Stimulated activated CD4-positive, alpha-beta T cell treated with anti-CD3 and anti-CD28 coated beads, Interleukin-15, amount 100 ng/mL, for 24 hours (primary cell): ENCODE measurements around the gene TMEM63C.
"Not testable (repeated sequence)": the region's sequence is repeated elsewhere in the genome, so short reads cannot be mapped to it uniquely, and the experiment has no call there.

Experiments used
- DNase-seq: peaks from one replicate; pipeline ENCODE4 v3.0.0-alpha.2; 2020

Gene TMEM63C

GRCh38 chr14:77155083-77155482, 26.5 kb upstream of the TMEM63C start:
- DNase-seq = no peak

DNA sequence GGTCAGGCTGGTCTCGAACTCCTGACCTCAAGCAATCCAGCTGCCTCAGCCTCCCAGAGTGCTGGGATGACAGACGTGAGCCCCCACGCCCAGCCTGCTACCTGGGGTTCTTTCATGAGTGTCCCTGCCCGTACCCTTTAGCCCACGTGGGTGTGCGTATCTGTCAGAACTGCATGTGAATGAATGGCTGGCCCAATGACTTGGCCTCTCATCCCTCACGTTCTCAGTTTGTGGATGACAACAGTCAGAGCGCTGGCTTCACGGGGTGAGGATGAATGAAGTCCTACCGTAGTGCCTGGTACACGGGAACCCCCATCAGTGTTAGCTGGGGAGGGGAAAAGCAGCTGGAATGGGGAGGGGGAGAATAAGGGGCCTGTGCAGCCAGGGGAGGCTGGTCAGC, 23.9 kb upstream of the TMEM63C start:
- no peak for DNase-seq

- no peak for DNase-seq
Measured at GRCh38 chr14:77158175-77158881, 23.3 kb upstream of the TMEM63C start.

DNA sequence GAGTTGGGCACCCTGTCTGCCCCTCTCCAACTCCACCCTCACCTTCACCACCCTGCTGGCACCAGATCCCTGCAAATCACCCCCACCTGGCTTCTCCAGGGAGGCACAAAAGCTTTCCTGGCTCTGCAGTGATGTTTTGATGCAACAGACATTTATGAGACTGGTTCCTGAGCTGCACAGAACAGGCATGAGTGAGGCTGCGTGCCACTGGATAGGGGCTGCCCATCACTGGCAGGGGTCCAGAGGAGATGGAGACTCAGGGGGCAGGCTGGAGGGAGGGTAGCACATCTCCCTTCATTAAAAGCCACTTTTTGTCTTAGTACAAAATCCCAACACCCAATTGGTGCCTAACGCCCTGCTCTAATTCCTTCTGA, 22.7 kb upstream of the TMEM63C start:
- no peak for DNase-seq

GRCh38 chr14:77161011-77161410, 20.6 kb upstream of the TMEM63C start:
- DNase-seq = no peak

DNA sequence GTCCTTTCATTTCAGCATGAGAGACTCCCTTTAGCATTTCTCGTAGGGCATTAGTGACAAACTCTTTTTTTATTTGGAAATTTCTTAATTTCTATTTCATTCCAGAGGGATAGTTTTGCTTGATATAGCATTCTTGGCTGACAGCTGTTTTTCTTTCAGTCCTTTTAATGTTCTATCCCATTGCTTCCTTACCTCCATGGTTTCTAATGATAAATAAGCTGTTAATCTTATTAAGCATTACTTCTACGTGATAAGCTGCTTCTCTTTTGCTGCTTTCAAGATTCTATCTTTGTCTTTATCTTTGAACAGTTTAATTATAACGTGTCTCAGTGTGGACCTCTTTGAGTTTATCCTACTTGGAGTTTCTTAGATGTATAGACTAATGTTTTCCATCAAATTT, 11.6 kb upstream of the TMEM63C start:
- DNase-seq = no peak

DNA sequence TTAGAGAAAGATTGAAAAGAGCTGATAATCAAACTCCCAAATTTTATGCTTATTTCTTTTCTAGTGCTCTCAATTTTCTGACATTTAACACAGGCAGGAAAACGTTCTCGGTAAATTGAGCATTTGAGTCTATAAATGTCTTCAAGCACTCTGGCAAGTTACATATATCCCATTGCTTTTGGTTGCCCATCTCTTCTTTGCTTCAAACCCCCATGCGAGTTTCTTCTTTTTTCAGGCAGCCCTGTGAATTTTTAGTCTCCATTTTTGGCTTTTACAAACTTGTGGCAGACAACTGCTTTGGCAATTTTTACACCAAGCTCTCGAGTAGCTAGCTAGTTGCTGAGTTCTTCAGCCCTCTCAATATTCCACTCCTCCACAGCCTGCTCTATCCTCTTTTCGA, 8.7 kb upstream of the TMEM63C start:
- DNase-seq = no peak

DNA sequence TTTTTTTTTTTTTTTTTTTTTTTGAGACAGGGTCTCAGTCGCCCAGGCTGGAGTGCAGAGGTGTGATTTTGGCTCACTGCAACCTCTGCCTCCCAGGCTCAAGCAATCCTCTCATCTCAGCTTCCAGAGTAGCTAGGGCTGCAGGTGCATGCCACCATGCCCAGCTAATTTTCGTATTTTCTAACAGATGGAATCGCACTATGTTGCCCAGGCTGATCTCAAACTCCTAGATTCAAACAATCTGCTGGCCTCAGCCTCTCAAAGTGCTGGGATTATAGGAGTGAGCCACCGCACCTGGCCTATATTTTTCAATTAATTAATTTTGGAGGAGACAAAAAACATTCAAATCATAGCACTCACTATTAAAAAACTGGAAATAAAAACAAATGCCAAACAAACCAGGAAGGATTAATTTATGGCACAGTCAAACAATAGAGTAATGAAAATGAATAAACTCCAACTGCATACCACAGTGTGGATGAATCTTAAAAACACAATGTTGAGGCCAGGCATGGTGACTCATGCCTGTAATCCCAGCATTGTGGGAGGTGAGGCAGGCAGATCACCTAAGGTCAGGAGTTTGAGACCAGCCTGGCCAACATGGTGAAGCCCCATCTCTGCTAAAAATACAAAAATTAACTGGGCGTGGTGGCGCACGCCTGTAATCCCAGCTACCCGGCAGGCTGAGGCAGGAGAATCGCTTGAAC, 7.5 kb upstream of the TMEM63C start:
- not testable (repeated sequence) for DNase-seq

GRCh38 chr14:77175843-77176242, 5.8 kb upstream of the TMEM63C start:
- DNase-seq = no peak

GRCh38 chr14:77177702-77178101, 3.9 kb upstream of the TMEM63C start:
- no peak for DNase-seq

DNA sequence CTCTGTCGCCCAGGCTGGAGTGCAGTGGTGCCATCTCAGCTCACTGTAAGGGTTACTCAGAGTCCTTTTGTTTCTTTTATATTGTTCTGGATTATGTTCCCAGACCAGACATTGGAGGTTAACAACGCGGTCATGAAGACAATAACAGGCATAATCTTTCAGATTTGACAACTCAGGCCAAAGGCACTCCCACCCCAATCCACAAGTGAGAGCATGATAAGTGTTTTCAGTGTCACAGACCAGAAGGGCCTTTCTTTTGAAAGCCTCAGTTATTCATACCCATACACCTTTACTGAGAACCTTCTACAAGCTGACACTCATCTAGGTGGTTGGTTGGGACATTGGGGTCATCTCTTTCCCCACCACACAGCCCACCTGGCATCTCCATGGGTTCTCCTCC, 2.9 kb upstream of the TMEM63C start:
- DNase-seq = no peak

DNA sequence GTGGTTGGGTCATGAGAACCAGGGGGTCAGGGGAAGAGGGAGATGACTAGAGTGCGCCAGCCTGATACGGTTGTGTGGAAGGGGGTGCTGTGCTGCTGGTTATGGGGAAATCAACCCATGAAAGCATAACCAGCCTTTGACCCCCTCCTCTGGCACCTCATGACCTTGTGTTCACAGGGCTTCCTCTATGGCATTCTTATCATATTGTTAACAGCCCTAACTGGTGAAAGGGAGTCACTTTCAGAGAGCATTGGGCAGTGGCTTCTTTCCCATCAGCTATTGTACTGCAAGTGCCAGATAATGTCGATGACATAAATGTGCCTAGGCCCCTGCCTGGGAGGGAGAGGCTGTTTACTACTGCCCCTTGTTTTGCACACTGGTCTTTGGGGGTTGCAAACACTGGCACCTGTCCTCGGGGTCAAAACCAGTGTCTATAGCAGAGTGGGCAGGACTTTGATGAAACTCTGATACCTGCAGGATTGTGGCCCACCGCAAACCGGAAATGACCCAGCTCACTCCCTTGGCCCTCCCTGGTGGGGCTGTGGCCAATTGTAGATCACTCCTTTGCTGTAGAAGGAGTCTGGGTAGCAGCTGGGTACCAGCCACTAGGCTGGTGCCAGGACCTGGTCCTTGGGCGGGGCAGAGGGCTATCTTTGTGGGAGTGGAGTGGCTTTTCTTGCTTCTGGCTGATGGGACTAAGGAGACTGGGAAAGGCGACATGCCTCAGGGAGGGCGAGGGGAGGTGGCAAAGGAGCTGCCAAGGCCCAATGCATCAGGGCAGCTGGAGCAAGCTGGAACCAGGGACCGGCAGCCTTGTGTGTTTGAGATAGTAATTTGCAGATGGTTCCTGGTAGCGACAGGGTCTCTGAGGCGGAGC, 634 bp upstream of the TMEM63C start:
- DNase-seq = peak; percentile 9

GRCh38 chr14:77183896-77184295, 2.3 kb downstream of the TMEM63C start:
- DNase-seq = no peak

GRCh38 chr14:77184396-77185092, 2.9 kb downstream of the TMEM63C start:
- DNase-seq = no peak

- DNase-seq = no peak
Measured at GRCh38 chr14:77185093-77185465, 3.5 kb downstream of the TMEM63C start.

DNA sequence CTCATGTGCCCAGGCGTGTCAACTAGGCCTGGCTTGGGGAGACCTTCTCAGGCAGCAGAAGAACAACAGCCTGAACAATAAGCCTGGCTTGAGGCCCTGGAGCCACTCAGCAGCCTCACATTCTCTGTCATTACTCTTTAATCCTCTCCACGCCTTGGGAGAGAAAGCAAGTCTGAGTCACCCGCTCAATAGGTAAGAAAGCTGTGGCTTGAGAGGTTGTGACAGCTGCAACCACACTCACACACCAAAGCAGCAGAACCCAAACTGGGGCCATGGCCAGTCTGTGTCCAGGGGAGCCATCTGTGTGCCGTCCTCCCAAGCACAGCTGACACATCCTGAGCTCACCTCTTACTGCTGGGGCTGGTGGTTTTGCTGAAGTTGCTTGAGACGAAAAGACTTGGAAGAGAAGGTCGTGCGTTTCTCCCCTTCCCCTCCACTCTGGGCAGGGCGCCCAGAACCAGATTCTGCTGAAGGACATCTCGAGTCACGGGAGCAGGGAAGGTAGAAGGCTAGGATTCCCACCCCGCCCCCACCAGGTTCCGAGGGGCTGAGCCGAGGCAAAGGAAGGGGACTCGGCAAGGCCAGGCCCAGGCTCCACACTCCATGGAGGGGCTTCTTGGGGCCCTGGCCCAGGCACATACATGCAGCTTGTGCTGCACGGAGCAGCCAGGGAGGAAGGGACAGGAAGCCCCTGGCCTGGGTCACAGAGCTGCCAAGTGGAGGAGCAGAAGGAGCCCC, 5.5 kb downstream of the TMEM63C start:
- DNase-seq = no peak

- no peak for DNase-seq
Measured at GRCh38 chr14:77187649-77188012, 6.0 kb downstream of the TMEM63C start.

DNA sequence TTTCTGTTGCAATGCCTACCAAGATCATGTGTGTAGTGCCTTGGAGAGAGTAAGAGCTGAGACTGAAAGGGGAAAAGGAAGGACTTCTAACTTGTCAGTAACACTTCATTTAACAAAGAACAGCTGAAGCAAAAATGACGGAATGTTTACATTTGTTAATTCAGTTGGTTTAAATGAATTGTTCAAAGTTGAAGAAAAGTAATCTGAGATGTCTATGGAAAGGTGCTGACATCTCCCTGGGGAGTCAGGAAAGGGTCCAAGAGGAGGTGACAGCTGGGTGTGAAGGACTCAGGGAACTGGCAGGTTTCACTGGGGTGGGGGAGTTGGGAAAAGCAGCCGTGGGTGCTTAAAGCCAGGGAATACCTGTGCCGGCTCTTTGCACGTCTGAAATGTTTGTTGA, 7.9 kb downstream of the TMEM63C start:
- no peak for DNase-seq

- DNase-seq = no peak
Measured at GRCh38 chr14:77190977-77191376, 9.4 kb downstream of the TMEM63C start.

DNA sequence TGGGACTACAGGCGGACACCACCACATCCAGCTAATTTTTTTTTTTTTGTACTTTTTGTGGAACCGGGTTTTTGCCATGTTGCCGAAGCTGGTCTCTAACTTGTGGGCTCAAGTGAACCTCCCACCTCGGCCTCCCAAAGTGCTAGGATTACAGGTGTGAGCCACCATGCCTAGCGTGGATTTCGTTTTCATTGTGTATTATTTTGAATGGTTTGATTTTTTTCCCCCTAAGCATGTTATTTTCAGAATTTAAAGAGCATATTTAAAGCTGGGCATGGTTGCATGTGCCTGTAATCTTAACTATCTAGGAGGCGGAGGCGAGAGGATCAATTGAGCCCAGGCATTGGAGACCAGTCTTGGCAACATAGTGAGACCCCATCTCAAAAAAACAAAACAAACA, 13.1 kb downstream of the TMEM63C start:
- no peak for DNase-seq

DNA sequence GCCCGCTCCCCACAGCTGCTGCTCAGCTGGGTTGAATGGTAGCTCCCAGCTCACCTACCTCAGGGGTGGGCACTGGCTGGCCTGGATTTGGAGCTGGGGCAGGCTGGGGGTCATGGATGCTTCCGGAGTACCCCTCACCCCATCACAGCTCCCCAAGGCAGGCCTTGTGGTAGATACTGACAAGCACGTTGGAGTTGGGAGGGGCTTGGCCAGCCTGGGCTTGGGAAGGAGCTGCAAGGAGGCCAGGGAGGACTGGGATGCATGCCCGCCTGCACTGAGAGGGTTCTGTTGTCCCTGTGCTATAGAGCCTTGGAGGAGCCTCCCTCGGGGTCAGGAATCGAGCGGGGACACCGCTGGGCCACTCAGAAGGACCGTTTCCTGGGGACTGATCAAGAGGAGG, 14.2 kb downstream of the TMEM63C start:
- DNase-seq = no peak

- no peak for DNase-seq
Measured at GRCh38 chr14:77197988-77198387, 16.4 kb downstream of the TMEM63C start.

DNA sequence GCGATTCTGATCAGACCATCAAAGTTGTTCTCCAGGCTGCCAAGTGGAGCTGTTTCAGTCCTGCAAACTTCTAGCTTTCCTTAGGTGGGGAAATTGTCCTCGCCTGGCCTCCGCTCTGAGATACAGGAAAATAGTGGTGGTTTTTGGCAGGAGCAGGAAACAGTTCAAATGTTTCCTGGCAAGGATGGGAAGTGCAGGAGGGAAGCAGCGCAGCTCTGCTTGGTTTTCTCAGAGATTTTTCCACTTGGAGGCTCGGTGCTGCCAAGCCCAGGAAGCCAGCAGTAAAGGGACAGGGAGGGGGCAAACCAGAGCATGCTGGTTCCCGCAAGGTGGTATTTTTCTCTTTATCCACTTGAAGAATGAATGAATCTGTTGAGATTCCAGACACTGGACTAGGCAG, 17.0 kb downstream of the TMEM63C start:
- DNase-seq = no peak
